ENCODE results near the gene ECD. TPM values are rescaled to one million over a fixed set of nuclear protein-coding genes. Genes with fewer than 3 reads are reported as not detected.

ECD gene
- total RNA-seq, 1 experiment from 2014 or later = 25.4 TPM

DNA sequence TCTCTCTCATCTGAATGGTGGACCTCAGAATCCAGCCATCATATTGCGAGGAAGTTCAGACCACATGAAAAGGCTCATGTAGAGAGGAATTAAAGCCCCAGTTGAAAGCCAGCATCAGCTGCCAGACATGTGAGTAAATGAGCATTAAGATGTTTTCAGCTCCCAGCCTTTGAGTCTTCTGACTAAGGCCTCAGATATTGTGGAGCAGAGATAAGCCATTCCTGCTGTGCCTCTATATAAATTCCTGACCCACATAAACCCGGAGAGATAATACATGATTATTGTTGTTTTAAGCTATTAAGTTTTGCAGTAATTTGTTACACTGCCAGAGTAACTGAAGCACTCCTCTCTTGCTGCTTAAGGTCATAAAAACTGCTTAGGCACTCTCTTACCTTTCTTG is 14.8 kb upstream of the ECD start:
- ATAC-seq (no peak), DNase-seq (ENCODE audit: low read depth, low spot score) (no peak)
- H3K79me2 ChIP-seq (ENCODE audit: insufficient read depth, low read length) = no peaks in the 10 kb centered on the region
- RAD21 ChIA-PET (ENCODE audit: low non-redundant PET in 1 of 2, low total read pairs in 2 of 2, uncharacterized antibody in 2 of 2, unreplicated experiment in 2 of 2) = no interaction called here
- no peaks in the 10 kb centered on the region for H3K9me2 ChIP-seq (ENCODE audit: insufficient read depth)
- H3K4me1 ChIP-seq (ENCODE audit: control insufficient read depth in 1 of 2, insufficient read depth in 2 of 2, low read length in 2 of 2) = no peaks in the 10 kb centered on the region
- POLR2A ChIA-PET = no interaction called here
- CTCF ChIA-PET = no interaction called here
- H4K20me1 ChIP-seq (ENCODE audit: insufficient read depth) = no peaks in the 10 kb centered on the region
- TF ChIP-seq CEBPB (IDR thresholded peaks at IDR 0.05; ENCODE audit: low read depth) (no peak), SP1 (IDR thresholded peaks at IDR 0.05; ENCODE audit: low read depth) (no peak), POLR2A (IDR thresholded peaks at IDR 0.05; ENCODE audit: borderline replicate concordance, extremely low read depth, insufficient read depth, insufficient read length) (no peak), RAD21 (IDR thresholded peaks at IDR 0.05; ENCODE audit: low read depth) (no peak), ZFX (IDR thresholded peaks at IDR 0.05) (no peak), EGR1 (IDR thresholded peaks at IDR 0.05; ENCODE audit: low read depth) (no peak), ELF1 (IDR thresholded peaks at IDR 0.05; ENCODE audit: borderline replicate concordance, low read depth) (no peak), EZH2phosphoT487 (IDR thresholded peaks at IDR 0.05; ENCODE audit: borderline replicate concordance) (no peak), JUND (IDR thresholded peaks at IDR 0.05) (no peak), SIN3A (IDR thresholded peaks at IDR 0.05; ENCODE audit: low read depth) (no peak), CBX3 (IDR thresholded peaks at IDR 0.05; ENCODE audit: low read depth) (no peak), FOSL1 (IDR thresholded peaks at IDR 0.05; ENCODE audit: low read depth) (no peak), SRF (IDR thresholded peaks at IDR 0.05; ENCODE audit: low read depth) (no peak), ZNF274 (IDR thresholded peaks at IDR 0.05; ENCODE audit: low read depth, low read length) (no peak)
- TF ChIP-seq, protein P1, sequence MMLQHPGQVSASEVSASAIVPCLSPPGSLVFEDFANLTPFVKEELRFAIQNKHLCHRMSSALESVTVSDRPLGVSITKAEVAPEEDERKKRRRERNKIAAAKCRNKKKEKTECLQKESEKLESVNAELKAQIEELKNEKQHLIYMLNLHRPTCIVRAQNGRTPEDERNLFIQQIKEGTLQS (IDR thresholded peaks at IDR 0.05) = no peak
- TF ChIP-seq, protein P2, sequence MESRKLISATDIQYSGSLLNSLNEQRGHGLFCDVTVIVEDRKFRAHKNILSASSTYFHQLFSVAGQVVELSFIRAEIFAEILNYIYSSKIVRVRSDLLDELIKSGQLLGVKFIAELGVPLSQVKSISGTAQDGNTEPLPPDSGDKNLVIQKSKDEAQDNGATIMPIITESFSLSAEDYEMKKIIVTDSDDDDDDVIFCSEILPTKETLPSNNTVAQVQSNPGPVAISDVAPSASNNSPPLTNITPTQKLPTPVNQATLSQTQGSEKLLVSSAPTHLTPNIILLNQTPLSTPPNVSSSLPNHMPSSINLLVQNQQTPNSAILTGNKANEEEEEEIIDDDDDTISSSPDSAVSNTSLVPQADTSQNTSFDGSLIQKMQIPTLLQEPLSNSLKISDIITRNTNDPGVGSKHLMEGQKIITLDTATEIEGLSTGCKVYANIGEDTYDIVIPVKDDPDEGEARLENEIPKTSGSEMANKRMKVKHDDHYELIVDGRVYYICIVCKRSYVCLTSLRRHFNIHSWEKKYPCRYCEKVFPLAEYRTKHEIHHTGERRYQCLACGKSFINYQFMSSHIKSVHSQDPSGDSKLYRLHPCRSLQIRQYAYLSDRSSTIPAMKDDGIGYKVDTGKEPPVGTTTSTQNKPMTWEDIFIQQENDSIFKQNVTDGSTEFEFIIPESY (IDR thresholded peaks at IDR 0.05; ENCODE audit: extremely low read depth, insufficient replicate concordance, low read length) = no peak
- H3K9me3 ChIP-seq (ENCODE audit: control insufficient read depth in 1 of 2, insufficient read depth in 1 of 2, low read depth in 1 of 2, low read length in 2 of 2) = no peaks in the 10 kb centered on the region
- H3K9ac ChIP-seq (ENCODE audit: low read length) = no peak overlapping the region
- H3K27ac ChIP-seq (ENCODE audit: low read depth, low read length) = no peak overlapping the region
- H3K27me3 ChIP-seq (ENCODE audit: insufficient read depth, low read length) = no peaks in the 10 kb centered on the region
- H3K4me2 ChIP-seq (ENCODE audit: low read length) = no peak overlapping the region
- no peak overlapping the region for H3K4me3 ChIP-seq (replicated peaks in 1 of 2; ENCODE audit: low read depth in 1 of 2, low read length in 2 of 2)
- H3K36me3 ChIP-seq (ENCODE audit: control insufficient read depth in 1 of 2, insufficient read depth in 2 of 2, low read length in 2 of 2) = peaks cover 0 to 6% of the 10 kb centered on the region in 2 experiments; a peak in 2 of 4 replicates
- H2AFZ ChIP-seq (ENCODE audit: low read depth, low read length, poor library complexity, severe bottlenecking) = no peak overlapping the region
- intact Hi-C loops (cut with micrococcal nuclease) = no loop called here
- BruUV-seq (replicated peaks) = no TSS peak

Measured in HCT116 (cell line).